RPMI7951 (cell line): Measurements from ENCODE around the gene SCD5. TPM values are rescaled to one million over a fixed set of nuclear protein-coding genes. Genes with fewer than 3 reads are reported as not detected.

Source experiments
- DNase-seq: peaks from one replicate; pipeline ENCODE4 v3.0.0-alpha.2; 2012; ENCODE audit warnings: low read depth
- total RNA-seq: library from RNA; depleted of rRNA; stranded (reverse); fragments of >200 nt; shearing (Covaris generic); gene quantifications from 2 replicates; pipeline ENCODE4 v1.2.3, GENCODE V29; 2014

Gene SCD5
- total RNA-seq, 1 experiment from 2014 or later, result 10.1 TPM

- no peak for DNase-seq
Observed at GRCh38 chr4:82797040-82797404, 1.6 kb downstream of the SCD5 start.

- DNase-seq, result no peak
Observed at GRCh38 chr4:82792912-82793649, 5.5 kb downstream of the SCD5 start.

- DNase-seq, result no peak
Observed at GRCh38 chr4:82791179-82791578, 7.4 kb downstream of the SCD5 start.

- no peak for DNase-seq
Observed at GRCh38 chr4:82790060-82790660, 8.4 kb downstream of the SCD5 start.

GRCh38 chr4:82789025-82789776 is 9.4 kb downstream of the SCD5 start:
- DNase-seq, result no peak

- DNase-seq, result no peak
Observed at GRCh38 chr4:82787342-82787741, 11.3 kb downstream of the SCD5 start.

- DNase-seq, result no peak
Observed at GRCh38 chr4:82786828-82787227, 11.8 kb downstream of the SCD5 start.

- peak; percentile 79 for DNase-seq
Observed at GRCh38 chr4:82785611-82786400, 12.8 kb downstream of the SCD5 start.

GRCh38 chr4:82784681-82785610 is 13.7 kb downstream of the SCD5 start:
- peak; percentile 19 for DNase-seq

GRCh38 chr4:82782626-82783345 is 15.8 kb downstream of the SCD5 start:
- DNase-seq, result no peak

GRCh38 chr4:82780752-82781231 is 17.8 kb downstream of the SCD5 start:
- DNase-seq, result no peak

GRCh38 chr4:82780170-82780751 is 18.3 kb downstream of the SCD5 start:
- DNase-seq, result no peak

- no peak for DNase-seq
Observed at GRCh38 chr4:82779032-82779431, 19.6 kb downstream of the SCD5 start.

GRCh38 chr4:82777857-82778525 is 20.6 kb downstream of the SCD5 start:
- no peak for DNase-seq

- DNase-seq, result no peak
Observed at GRCh38 chr4:82776925-82777542, 21.6 kb downstream of the SCD5 start.

- DNase-seq, result no peak
Observed at GRCh38 chr4:82775243-82775642, 23.4 kb downstream of the SCD5 start.

- DNase-seq, result no peak
Observed at GRCh38 chr4:82774711-82775171, 23.9 kb downstream of the SCD5 start.

- DNase-seq, result no peak
Observed at GRCh38 chr4:82773057-82773456, 25.5 kb downstream of the SCD5 start.

- DNase-seq, result no peak
Observed at GRCh38 chr4:82770607-82771006, 28.0 kb downstream of the SCD5 start.
